ENCODE results near the gene HDHD2.
A peak's percentile ranks its signal among the peaks of the same experiment; 100 is the strongest.

Gene HDHD2

GRCh38 chr18:47143899-47144485 is 6.3 kb downstream of the HDHD2 start:
- no peak for DNase-seq

- no peak for DNase-seq
Measured at GRCh38 chr18:47143153-47143552, 7.1 kb downstream of the HDHD2 start.

GRCh38 chr18:47141289-47141688 is 9.0 kb downstream of the HDHD2 start:
- no peak for DNase-seq

- no peak for DNase-seq
Measured at GRCh38 chr18:47121146-47121545, 29.2 kb downstream of the HDHD2 start.

GRCh38 chr18:47120428-47120827 is 29.9 kb downstream of the HDHD2 start:
- DNase-seq = no peak

- no peak for DNase-seq
Measured at GRCh38 chr18:47118981-47119380, 31.3 kb downstream of the HDHD2 start.

- DNase-seq = no peak
Measured at GRCh38 chr18:47115205-47115604, 35.1 kb downstream of the HDHD2 start.

- DNase-seq = no peak
Measured at GRCh38 chr18:47113796-47114540, 36.3 kb downstream of the HDHD2 start.

- DNase-seq = no peak
Measured at GRCh38 chr18:47110492-47111274, 39.6 kb downstream of the HDHD2 start.

- DNase-seq = no peak
Measured at GRCh38 chr18:47109720-47110119, 40.6 kb downstream of the HDHD2 start.

GRCh38 chr18:47108998-47109405 is 41.3 kb downstream of the HDHD2 start:
- no peak for DNase-seq

GRCh38 chr18:47108373-47108772 is 41.9 kb downstream of the HDHD2 start:
- DNase-seq = no peak

GRCh38 chr18:47100212-47100831 is 50.0 kb downstream of the HDHD2 start:
- DNase-seq = peak; percentile 52

- no peak for DNase-seq
Measured at GRCh38 chr18:47095810-47096209, 54.5 kb downstream of the HDHD2 start.

GRCh38 chr18:47087676-47088075 is 62.6 kb downstream of the HDHD2 start:
- DNase-seq = no peak

- no peak for DNase-seq
Measured at GRCh38 chr18:47081578-47081977, 68.7 kb downstream of the HDHD2 start.

- no peak for DNase-seq
Measured at GRCh38 chr18:47080872-47081271, 69.4 kb downstream of the HDHD2 start.

GRCh38 chr18:47077111-47077510 is 73.2 kb downstream of the HDHD2 start:
- no peak for DNase-seq

- no peak for DNase-seq
Measured at GRCh38 chr18:47075098-47075883, 75.0 kb downstream of the HDHD2 start.

- no peak for DNase-seq
Measured at GRCh38 chr18:47067648-47068047, 82.7 kb downstream of the HDHD2 start.

GRCh38 chr18:47063096-47063495 is 87.2 kb downstream of the HDHD2 start:
- no peak for DNase-seq

- no peak for DNase-seq
Measured at GRCh38 chr18:47062471-47062870, 87.8 kb downstream of the HDHD2 start.

Data from effector CD4-positive, alpha-beta T cell (primary cell).